ENCODE data around the gene BZW1. TPM values are rescaled to one million over a fixed set of nuclear protein-coding genes. Genes with fewer than 3 reads are reported as not detected.

Gene BZW1
- polyA plus RNA-seq, 3 donors = 31.3 to 142 (median 107) TPM

GRCh38 chr2:200860092-200860795 is 48.5 kb downstream of the BZW1 start:
- no peak overlapping the region for H3K27ac ChIP-seq (ENCODE audit: low read depth, low read length)
- 10 to 29% (median 29%) methylated on average over 12 of the region's 12 CpGs for WGBS, 3 donors

- no peak overlapping the region for H3K27ac ChIP-seq (ENCODE audit: low read depth, low read length)
- 3 to 7% (median 5%) methylated on average over 4 of the region's 4 CpGs for WGBS, 3 donors
Observed at GRCh38 chr2:200861617-200862155, 50.0 kb downstream of the BZW1 start.

- WGBS, 3 donors = 0% methylated on average over 13 of the region's 13 CpGs
- H3K27ac ChIP-seq (ENCODE audit: low read depth, low read length) = no peak overlapping the region
Observed at GRCh38 chr2:200862532-200863000, 50.9 kb downstream of the BZW1 start.

GRCh38 chr2:200863782-200864175 is 52.1 kb downstream of the BZW1 start:
- peak overlapping the region; percentile 99 for H3K27ac ChIP-seq (ENCODE audit: low read depth, low read length)
- 0 to 1% (median 1%) methylated on average over 19 of the region's 19 CpGs for WGBS, 3 donors

GRCh38 chr2:200864176-200865034 is 52.7 kb downstream of the BZW1 start, which contains the start of gene CLK1:
CLK1 (minus strand) TSS chr2:200864658; CDS start chr2:200861862, 2,796 bp downstream.
- 0 to 2% (median 1%) methylated on average over 85 to 89 of the region's 89 CpGs for WGBS, 3 donors

GRCh38 chr2:200869014-200869413 is 57.3 kb downstream of the BZW1 start:
- WGBS, 3 donors = 81 to 97% (median 81%) methylated on average over 2 of the region's 2 CpGs
- H3K27ac ChIP-seq (ENCODE audit: low read depth, low read length) = no peak overlapping the region

More at GRCh38 chr2:200864176-200865034, 52.7 kb downstream of the BZW1 start, which contains the start of gene CLK1:
- H3K27ac ChIP-seq (ENCODE audit: low read depth, low read length) = peak within 1 kb of the TSS; percentile 99

GRCh38 chr2:200871151-200871550 is 59.4 kb downstream of the BZW1 start:
- H3K27ac ChIP-seq (ENCODE audit: low read depth, low read length) = no peak overlapping the region
- WGBS, 3 donors = 67 to 80% (median 72%) methylated on average over 3 of the region's 3 CpGs

GRCh38 chr2:200873560-200873959 is 61.9 kb downstream of the BZW1 start:
- 95 to 98% (median 95%) methylated on average over 6 of the region's 6 CpGs for WGBS, 3 donors
- H3K27ac ChIP-seq (ENCODE audit: low read depth, low read length) = no peak overlapping the region

Other genes with a start within 250 kb of the BZW1 start
- 100 to 1,000 TPM in 1 of 3 donors, 10 to 100 TPM in 2; 85.6 to 181 (median 90.9) TPM for gene AOX1, start 225.9 kb upstream of the BZW1 start, polyA plus RNA-seq
- gene CLK1, start 52.7 kb downstream of the BZW1 start, polyA plus RNA-seq = 100 to 1,000 TPM in 1 of 3 donors, 10 to 100 TPM in 2; 55.4 to 253 (median 74.5) TPM
- 10 to 100 TPM in 2 of 3 donors, 1 to 10 TPM in 1; 7.0 to 25.3 (median 18.3) TPM for gene PPIL3, start 77.2 kb downstream of the BZW1 start, polyA plus RNA-seq
- gene NIF3L1, start 77.5 kb downstream of the BZW1 start, polyA plus RNA-seq = 10 to 100 TPM; 12.1 to 25.9 (median 17.2) TPM
- gene ORC2, start 151.8 kb downstream of the BZW1 start, polyA plus RNA-seq = 1 to 10 TPM; 5.0 to 7.0 (median 6.0) TPM

All from adipose tissue (tissue), 3 donors.